ENCODE data around the gene RUSC2. TPM values are rescaled to one million over a fixed set of nuclear protein-coding genes. Genes with fewer than 3 reads are reported as not detected.
"Not testable (repeated sequence)": the region's sequence is repeated elsewhere in the genome, so short reads cannot be mapped to it uniquely, and the experiment has no call there.

RUSC2 gene
- total RNA-seq, 1 donor from 2014 or later, result 31.5 TPM

- H3K9me3 ChIP-seq, result no peaks in the 10 kb centered on the region
- H3K27me3 ChIP-seq, result no peaks in the 10 kb centered on the region
- DNase-seq (no peak), ATAC-seq (no peak)
- no peak overlapping the region for H3K4me3 ChIP-seq
- H3K36me3 ChIP-seq, result no peaks in the 10 kb centered on the region
- H3K4me1 ChIP-seq, result peaks cover 60% of the 10 kb centered on the region
- intact Hi-C loops (cut with DNase I), result no loop called here
- no peak overlapping the region for H3K27ac ChIP-seq
- TF ChIP-seq CTCF (IDR thresholded peaks at IDR 0.05), result no peak
Observed at GRCh38 chr9:35522700-35523099, 32.8 kb downstream of the RUSC2 start.

GRCh38 chr9:35523556-35523955 lies 33.6 kb downstream of the RUSC2 start:
- intact Hi-C loops (cut with DNase I); DNase-seq; H3K27ac ChIP-seq; H3K4me3 ChIP-seq; ATAC-seq; H3K27me3 ChIP-seq; H3K36me3 ChIP-seq; H3K9me3 ChIP-seq: not testable (repeated sequence)
- H3K4me1 ChIP-seq, result peaks cover 52% of the 10 kb centered on the region

GRCh38 chr9:35526087-35526801 lies 36.3 kb downstream of the RUSC2 start:
- DNase-seq (no peak), ATAC-seq (peak; percentile 43)
- H3K27me3 ChIP-seq, result no peaks in the 10 kb centered on the region
- no peaks in the 10 kb centered on the region for H3K9me3 ChIP-seq
- TF ChIP-seq CTCF (IDR thresholded peaks at IDR 0.05), result no peak
- no peak overlapping the region for H3K4me3 ChIP-seq
- H3K27ac ChIP-seq, result peak overlapping the region; percentile 14
- no peaks in the 10 kb centered on the region for H3K36me3 ChIP-seq
- intact Hi-C loops (cut with DNase I), result no loop called here
- H3K4me1 ChIP-seq, result peaks cover 29% of the 10 kb centered on the region

GRCh38 chr9:35529161-35529823 lies 39.4 kb downstream of the RUSC2 start:
- TF ChIP-seq CTCF (IDR thresholded peaks at IDR 0.05), result no peak
- no peaks in the 10 kb centered on the region for H3K27me3 ChIP-seq
- intact Hi-C loops (cut with DNase I), result no loop called here
- no peak overlapping the region for H3K27ac ChIP-seq
- H3K4me1 ChIP-seq, result peaks cover 20% of the 10 kb centered on the region
- no peaks in the 10 kb centered on the region for H3K9me3 ChIP-seq
- DNase-seq (no peak), ATAC-seq (no peak)
- no peak overlapping the region for H3K4me3 ChIP-seq
- H3K36me3 ChIP-seq, result no peaks in the 10 kb centered on the region

GRCh38 chr9:35533398-35533797 lies 43.5 kb downstream of the RUSC2 start:
- ATAC-seq, result no peak
- H3K27me3 ChIP-seq, result no peaks in the 10 kb centered on the region
- no peaks in the 10 kb centered on the region for H3K36me3 ChIP-seq
- no peak overlapping the region for H3K27ac ChIP-seq
- intact Hi-C loops (cut with DNase I), result no loop called here
- H3K4me3 ChIP-seq, result no peak overlapping the region
- DNase-seq, result no peak
- H3K4me1 ChIP-seq, result peaks cover 13% of the 10 kb centered on the region
- H3K9me3 ChIP-seq, result no peaks in the 10 kb centered on the region
- no peak for TF ChIP-seq CTCF (IDR thresholded peaks at IDR 0.05)

- DNase-seq; ATAC-seq; H3K9me3 ChIP-seq; intact Hi-C loops (cut with DNase I); H3K27me3 ChIP-seq; H3K36me3 ChIP-seq; H3K27ac ChIP-seq; H3K4me3 ChIP-seq: not testable (repeated sequence)
- H3K4me1 ChIP-seq, result peaks cover 23% of the 10 kb centered on the region
Observed at GRCh38 chr9:35534921-35535320, 45.0 kb downstream of the RUSC2 start.
